Activated T-helper 17 cell treated with anti-CD3 and anti-CD28 coated beads, Interleukin-2, amount 50 U/mL, for 72 hours (primary cell): ENCODE data around the gene NRG3. TPM values are rescaled to one million over a fixed set of nuclear protein-coding genes. Genes with fewer than 3 reads are reported as not detected.

Experiments used
- ATAC-seq: fragments of 150-1000 bp; cut with Tn5 transposase; replicated peaks from 2 replicates; pipeline ENCODE4 v1.10.0; 2021; ENCODE audit warnings: mild to moderate bottlenecking, moderate library complexity
- H3K27ac Mint-ChIP-seq: one replicate; pipeline ENCODE4 v1.8.0; 2022; ENCODE audit warnings: mixed read lengths
- H3K27me3 Mint-ChIP-seq: one replicate; pipeline ENCODE4 v1.8.0; 2022; ENCODE audit warnings: mixed read lengths
- H3K36me3 Mint-ChIP-seq: one replicate; pipeline ENCODE4 v1.8.0; 2022; ENCODE audit warnings: low read depth, mild to moderate bottlenecking, mixed read lengths
- H3K4me1 Mint-ChIP-seq: one replicate; pipeline ENCODE4 v1.8.0; 2022; ENCODE audit warnings: mixed read lengths
- H3K4me3 Mint-ChIP-seq: one replicate; pipeline ENCODE4 v1.8.0; 2022; ENCODE audit warnings: mild to moderate bottlenecking, mixed read lengths
- H3K9me3 Mint-ChIP-seq: one replicate; pipeline ENCODE4 v1.8.0; 2022; ENCODE audit warnings: mixed read lengths
- total RNA-seq, 2 donors: library from RNA; stranded (reverse); gene quantifications; one replicate each; pipeline ENCODE4 v1.2.3, GENCODE V29; 2022

The NRG3 gene
- total RNA-seq, 2 donors from 2014 or later = not detected

GRCh38 chr10:82440775-82441174 lies 565.8 kb downstream of the NRG3 start:
- H3K27ac Mint-ChIP-seq = no peak overlapping the region
- H3K9me3 Mint-ChIP-seq = peaks cover 4% of the 10 kb centered on the region
- no peaks in the 10 kb centered on the region for H3K36me3 Mint-ChIP-seq

GRCh38 chr10:82452046-82452445 lies 577.1 kb downstream of the NRG3 start:
- no peaks in the 10 kb centered on the region for H3K27me3 Mint-ChIP-seq
- H3K9me3 Mint-ChIP-seq = peaks cover 11% of the 10 kb centered on the region
- no peak for ATAC-seq
- H3K4me1 Mint-ChIP-seq = no peaks in the 10 kb centered on the region
- H3K4me3 Mint-ChIP-seq = no peak overlapping the region
- H3K36me3 Mint-ChIP-seq = no peaks in the 10 kb centered on the region
- H3K27ac Mint-ChIP-seq = no peak overlapping the region

More at GRCh38 chr10:82440775-82441174, 565.8 kb downstream of the NRG3 start:
- no peaks in the 10 kb centered on the region for H3K4me1 Mint-ChIP-seq
- H3K27me3 Mint-ChIP-seq = no peaks in the 10 kb centered on the region
- H3K4me3 Mint-ChIP-seq = no peak overlapping the region
- ATAC-seq = no peak

GRCh38 chr10:82452676-82453075 lies 577.7 kb downstream of the NRG3 start:
- H3K9me3 Mint-ChIP-seq = peaks cover 11% of the 10 kb centered on the region
- no peaks in the 10 kb centered on the region for H3K36me3 Mint-ChIP-seq
- no peak for ATAC-seq
- no peak overlapping the region for H3K4me3 Mint-ChIP-seq
- H3K27ac Mint-ChIP-seq = no peak overlapping the region
- no peaks in the 10 kb centered on the region for H3K27me3 Mint-ChIP-seq
- H3K4me1 Mint-ChIP-seq = no peaks in the 10 kb centered on the region

- H3K9me3 Mint-ChIP-seq = peaks cover 14% of the 10 kb centered on the region
- no peaks in the 10 kb centered on the region for H3K27me3 Mint-ChIP-seq
- H3K4me3 Mint-ChIP-seq = no peak overlapping the region
- no peak overlapping the region for H3K27ac Mint-ChIP-seq
- H3K4me1 Mint-ChIP-seq = no peaks in the 10 kb centered on the region
- no peak for ATAC-seq
- no peaks in the 10 kb centered on the region for H3K36me3 Mint-ChIP-seq
These were observed 578.8 kb downstream of the NRG3 start for GRCh38 chr10:82453678-82454293.

- no peak for ATAC-seq
- Mint-ChIP-seq H3K9me3 (peaks cover 23% of the 10 kb centered on the region), H3K36me3 (no peaks in the 10 kb centered on the region), H3K4me1 (no peaks in the 10 kb centered on the region), H3K4me3 (no peak overlapping the region), H3K27me3 (no peaks in the 10 kb centered on the region), H3K27ac (no peak overlapping the region)
These were observed 588.0 kb downstream of the NRG3 start for GRCh38 chr10:82462910-82463551.

GRCh38 chr10:82463614-82464013 lies 588.6 kb downstream of the NRG3 start:
- peaks cover 22% of the 10 kb centered on the region for H3K9me3 Mint-ChIP-seq
- no peaks in the 10 kb centered on the region for H3K27me3 Mint-ChIP-seq
- ATAC-seq = no peak
- H3K4me1 Mint-ChIP-seq = no peaks in the 10 kb centered on the region
- H3K4me3 Mint-ChIP-seq = no peak overlapping the region
- H3K27ac Mint-ChIP-seq = no peak overlapping the region
- no peaks in the 10 kb centered on the region for H3K36me3 Mint-ChIP-seq

GRCh38 chr10:82464191-82464818 lies 589.3 kb downstream of the NRG3 start:
- no peaks in the 10 kb centered on the region for H3K4me1 Mint-ChIP-seq
- no peaks in the 10 kb centered on the region for H3K27me3 Mint-ChIP-seq
- no peak for ATAC-seq
- no peaks in the 10 kb centered on the region for H3K36me3 Mint-ChIP-seq
- H3K4me3 Mint-ChIP-seq = no peak overlapping the region
- H3K27ac Mint-ChIP-seq = no peak overlapping the region
- H3K9me3 Mint-ChIP-seq = peaks cover 25% of the 10 kb centered on the region

GRCh38 chr10:82464966-82465365 lies 590.0 kb downstream of the NRG3 start:
- H3K4me3 Mint-ChIP-seq = no peak overlapping the region
- no peak overlapping the region for H3K27ac Mint-ChIP-seq
- no peaks in the 10 kb centered on the region for H3K4me1 Mint-ChIP-seq
- ATAC-seq = no peak
- peaks cover 27% of the 10 kb centered on the region for H3K9me3 Mint-ChIP-seq
- H3K36me3 Mint-ChIP-seq = no peaks in the 10 kb centered on the region
- no peaks in the 10 kb centered on the region for H3K27me3 Mint-ChIP-seq

GRCh38 chr10:82468453-82468852 lies 593.5 kb downstream of the NRG3 start:
- H3K27ac Mint-ChIP-seq = no peak overlapping the region
- peaks cover 18% of the 10 kb centered on the region for H3K9me3 Mint-ChIP-seq
- no peaks in the 10 kb centered on the region for H3K36me3 Mint-ChIP-seq
- H3K4me1 Mint-ChIP-seq = no peaks in the 10 kb centered on the region
- ATAC-seq = no peak
- H3K27me3 Mint-ChIP-seq = no peaks in the 10 kb centered on the region
- no peak overlapping the region for H3K4me3 Mint-ChIP-seq

GRCh38 chr10:82472406-82473335 lies 597.7 kb downstream of the NRG3 start:
- Mint-ChIP-seq H3K4me1 (no peaks in the 10 kb centered on the region), H3K36me3 (no peaks in the 10 kb centered on the region), H3K27me3 (no peaks in the 10 kb centered on the region), H3K9me3 (peaks cover 21% of the 10 kb centered on the region), H3K27ac (no peak overlapping the region), H3K4me3 (no peak overlapping the region)
- ATAC-seq = no peak

- Mint-ChIP-seq H3K36me3 (no peaks in the 10 kb centered on the region), H3K9me3 (peaks cover 26% of the 10 kb centered on the region), H3K4me3 (no peak overlapping the region), H3K4me1 (no peaks in the 10 kb centered on the region), H3K27ac (no peak overlapping the region), H3K27me3 (no peaks in the 10 kb centered on the region)
- ATAC-seq = no peak
These were observed 602.8 kb downstream of the NRG3 start for GRCh38 chr10:82477776-82478175.

GRCh38 chr10:82492647-82493046 lies 617.7 kb downstream of the NRG3 start:
- no peak overlapping the region for H3K27ac Mint-ChIP-seq
- no peaks in the 10 kb centered on the region for H3K4me1 Mint-ChIP-seq
- no peak overlapping the region for H3K4me3 Mint-ChIP-seq
- peaks cover 22% of the 10 kb centered on the region for H3K9me3 Mint-ChIP-seq
- H3K27me3 Mint-ChIP-seq = no peaks in the 10 kb centered on the region
- no peak for ATAC-seq
- no peaks in the 10 kb centered on the region for H3K36me3 Mint-ChIP-seq

- H3K27me3 Mint-ChIP-seq = no peaks in the 10 kb centered on the region
- ATAC-seq = no peak
- no peaks in the 10 kb centered on the region for H3K4me1 Mint-ChIP-seq
- peaks cover 25% of the 10 kb centered on the region for H3K9me3 Mint-ChIP-seq
- H3K36me3 Mint-ChIP-seq = no peaks in the 10 kb centered on the region
- no peak overlapping the region for H3K27ac Mint-ChIP-seq
- no peak overlapping the region for H3K4me3 Mint-ChIP-seq
These were observed 621.1 kb downstream of the NRG3 start for GRCh38 chr10:82496114-82496513.

- Mint-ChIP-seq H3K4me3 (no peak overlapping the region), H3K27ac (no peak overlapping the region), H3K27me3 (no peaks in the 10 kb centered on the region), H3K9me3 (peaks cover 25% of the 10 kb centered on the region), H3K4me1 (no peaks in the 10 kb centered on the region), H3K36me3 (no peaks in the 10 kb centered on the region)
- no peak for ATAC-seq
These were observed 622.4 kb downstream of the NRG3 start for GRCh38 chr10:82497439-82497838.
